G401.6 (cell line): ENCODE data around the gene STOML1.
"Not testable (repeated sequence)": the region's sequence is repeated elsewhere in the genome, so short reads cannot be mapped to it uniquely, and the experiment has no call there.

Experiments used
- FAIRE-seq: peaks from 2 replicates; lab custom pipeline; 2012; peaks lifted over from hg19 to GRCh38; lab: Jason Lieb, UNC

The STOML1 gene

GRCh38 chr15:73946046-73946721 lies 45.9 kb downstream of the STOML1 start:
- no peak for FAIRE-seq

GRCh38 chr15:73945130-73945508 lies 47.0 kb downstream of the STOML1 start:
- no peak for FAIRE-seq

- FAIRE-seq, result no peak
Observed at GRCh38 chr15:73944161-73945129, 47.6 kb downstream of the STOML1 start.

- no peak for FAIRE-seq
Observed at GRCh38 chr15:73942751-73943270, 49.3 kb downstream of the STOML1 start.

- FAIRE-seq, result no peak
Observed at GRCh38 chr15:73941871-73942635, 50.0 kb downstream of the STOML1 start.

GRCh38 chr15:73941449-73941848 lies 50.6 kb downstream of the STOML1 start:
- no peak for FAIRE-seq

- no peak for FAIRE-seq
Observed at GRCh38 chr15:73941044-73941443, 51.1 kb downstream of the STOML1 start.

GRCh38 chr15:73940061-73940981 lies 51.8 kb downstream of the STOML1 start:
- FAIRE-seq, result no peak

GRCh38 chr15:73939138-73939537 lies 53.0 kb downstream of the STOML1 start:
- FAIRE-seq, result no peak

- FAIRE-seq, result not testable (repeated sequence)
Observed at GRCh38 chr15:73938516-73938915, 53.6 kb downstream of the STOML1 start.

- no peak for FAIRE-seq
Observed at GRCh38 chr15:73937726-73938125, 54.4 kb downstream of the STOML1 start.

GRCh38 chr15:73937296-73937695 lies 54.8 kb downstream of the STOML1 start:
- FAIRE-seq, result no peak

- no peak for FAIRE-seq
Observed at GRCh38 chr15:73936588-73937290, 55.4 kb downstream of the STOML1 start.

- FAIRE-seq, result no peak
Observed at GRCh38 chr15:73936181-73936580, 55.9 kb downstream of the STOML1 start.

GRCh38 chr15:73935547-73935946 lies 56.5 kb downstream of the STOML1 start:
- no peak for FAIRE-seq

GRCh38 chr15:73934281-73934680 lies 57.8 kb downstream of the STOML1 start:
- no peak for FAIRE-seq

- no peak for FAIRE-seq
Observed at GRCh38 chr15:73932381-73933191, 59.5 kb downstream of the STOML1 start.

- no peak for FAIRE-seq
Observed at GRCh38 chr15:73931441-73931840, 60.7 kb downstream of the STOML1 start.

- no peak for FAIRE-seq
Observed at GRCh38 chr15:73930790-73931281, 61.3 kb downstream of the STOML1 start.

- FAIRE-seq, result no peak
Observed at GRCh38 chr15:73930371-73930770, 61.7 kb downstream of the STOML1 start.
